PC-9 (cell line): ENCODE results near the gene RAX. TPM values are rescaled to one million over a fixed set of nuclear protein-coding genes. Genes with fewer than 3 reads are reported as not detected.

ENCODE experiments used
- BruUV-seq: library from RNA; stranded (reverse); fragments of 400-500 nt; replicated peaks from 2 replicates; lab custom pipeline; 2021; lab: Mats Ljungman, UMichigan
- CTCF ChIA-PET: fragments of 300-600 bp; sonication (Branson Sonifier 250); formaldehyde crosslinking; loops from one replicate; lab custom pipeline; 2022; ENCODE audit warnings: antibody characterized with exemption; lab: Charles Lee
- POLR2A ChIA-PET: fragments of 300-600 bp; sonication (Branson Sonifier 250); formaldehyde crosslinking; loops from one replicate; lab custom pipeline; 2022; ENCODE audit warnings: antibody characterized with exemption; ENCODE audit not compliant: unreplicated experiment; lab: Charles Lee
- DNase-seq, 2 experiments: peaks; one replicate each; pipeline versions ENCODE4 v3.0.0 to v3.0.0-alpha.2; 2015 to 2022; ENCODE audit warnings: mixed read lengths in 1 of 2
- H2AFZ ChIP-seq: fragments of 200-600 bp; sonication (generic); 2 replicates; pipeline ENCODE4 v1.8.1; 2017; ENCODE audit warnings: antibody characterized with exemption
- H3F3A ChIP-seq: fragments of 200-600 bp; sonication (generic); 2 replicates; pipeline ENCODE4 v1.8.1; 2017; ENCODE audit warnings: antibody characterized with exemption, mild to moderate bottlenecking, low read depth; ENCODE audit not compliant: insufficient read depth
- H3K27ac ChIP-seq: fragments of 200-600 bp; sonication (generic); 2 replicates; pipeline ENCODE4 v1.6.1; 2016; ENCODE audit warnings: mixed run types
- H3K27me3 ChIP-seq: fragments of 200-600 bp; sonication (generic); 2 replicates; pipeline ENCODE4 v1.6.1; 2016; ENCODE audit warnings: low read depth, mixed run types; ENCODE audit not compliant: insufficient read depth
- H3K36me3 ChIP-seq: fragments of 200-600 bp; sonication (generic); 2 replicates; pipeline ENCODE4 v1.6.1; 2016; ENCODE audit warnings: low read depth, mixed run types
- H3K4me1 ChIP-seq: fragments of 200-600 bp; sonication (generic); replicated peaks from 2 replicates; pipeline ENCODE4 v1.6.1; 2016; ENCODE audit warnings: mixed run types; ENCODE audit not compliant: insufficient read depth
- H3K4me2 ChIP-seq: fragments of 200-600 bp; sonication (generic); 2 replicates; pipeline ENCODE4 v1.6.1; 2017; ENCODE audit warnings: mixed run types
- H3K4me3 ChIP-seq: fragments of 200-600 bp; sonication (generic); 2 replicates; pipeline ENCODE4 v1.6.1; 2016; ENCODE audit warnings: mixed run types
- H3K79me2 ChIP-seq: fragments of 200-600 bp; sonication (generic); 2 replicates; pipeline ENCODE4 v1.6.1; 2017; ENCODE audit warnings: low read depth, mixed run types
- H3K9me2 ChIP-seq: fragments of 200-600 bp; sonication (generic); 2 replicates; pipeline ENCODE4 v1.8.1; 2017; ENCODE audit warnings: mild to moderate bottlenecking; ENCODE audit not compliant: insufficient read depth
- H3K9me3 ChIP-seq: fragments of 200-600 bp; sonication (generic); 2 replicates; pipeline ENCODE4 v1.8.1; 2016; ENCODE audit warnings: low read depth; ENCODE audit not compliant: insufficient read depth
- H4K20me1 ChIP-seq: fragments of 200-600 bp; sonication (generic); 2 replicates; pipeline ENCODE4 v1.8.1; 2017; ENCODE audit not compliant: insufficient read depth
- CTCF ChIP-seq: fragments of 200-600 bp; sonication (generic); conservative IDR thresholded peaks from 2 replicates; pipeline ENCODE4 v1.6.1; 2017; ENCODE audit warnings: mixed run types, antibody characterized with exemption, mild to moderate bottlenecking, moderate library complexity
- EZH2 ChIP-seq: fragments of 200-600 bp; sonication (generic); IDR thresholded peaks from 2 replicates; pipeline ENCODE4 v1.8.0; 2017; ENCODE audit warnings: antibody characterized with exemption, low read depth
- intact Hi-C: fragments of 100-400 bp; cut with micrococcal nuclease; formaldehyde crosslinking; loops from one replicate; pipeline ENCODE4 v1.10.0; 2022; ENCODE audit not compliant: unreplicated experiment
- total RNA-seq: library from RNA; stranded (reverse); gene quantifications from 2 replicates; pipeline ENCODE4 v1.2.3, GENCODE V29; 2021

The RAX gene
- total RNA-seq, 1 experiment from 2014 or later, result not detected

GRCh38 chr18:59266459-59266858, 6.8 kb downstream of the RAX start:
- Histone ChIP-seq H3F3A (no peaks in the 10 kb centered on the region), H3K27me3 (no peaks in the 10 kb centered on the region; the same call in 1 of the 2 replicates), H3K4me3 (no peak overlapping the region), H3K9me2 (no peaks in the 10 kb centered on the region), H3K4me1 (no peaks in the 10 kb centered on the region), H3K36me3 (no peaks in the 10 kb centered on the region), H3K79me2 (no peaks in the 10 kb centered on the region), H3K4me2 (no peak overlapping the region), H3K27ac (no peak overlapping the region), H4K20me1 (no peaks in the 10 kb centered on the region), H3K9me3 (no peaks in the 10 kb centered on the region), H2AFZ (no peak overlapping the region)
- intact Hi-C loops, result no loop called here
- no TSS peak for BruUV-seq
- DNase-seq, result no peak
- ChIA-PET CTCF (no interaction called here), POLR2A (no interaction called here)
- no peak for TF ChIP-seq EZH2
- no peak for TF ChIP-seq CTCF

- CTCF ChIA-PET, result no interaction called here
- H3K4me3 ChIP-seq, result no peak overlapping the region
- intact Hi-C loops, result no loop called here
Observed at GRCh38 chr18:59265974-59266369, 7.3 kb downstream of the RAX start.

GRCh38 chr18:59265246-59265973, 7.8 kb downstream of the RAX start:
- DNase-seq, result no peak
- H4K20me1 ChIP-seq, result no peaks in the 10 kb centered on the region
- no peak overlapping the region for H2AFZ ChIP-seq
- H3K79me2 ChIP-seq, result no peaks in the 10 kb centered on the region
- POLR2A ChIA-PET, result no interaction called here
- no peak for TF ChIP-seq EZH2
- no peak for TF ChIP-seq CTCF
- CTCF ChIA-PET, result no interaction called here
- no peak overlapping the region for H3K4me3 ChIP-seq
- BruUV-seq, result no TSS peak
- H3K4me2 ChIP-seq, result no peak overlapping the region
- no peaks in the 10 kb centered on the region for H3K36me3 ChIP-seq
- H3K9me3 ChIP-seq, result no peaks in the 10 kb centered on the region
- H3K4me1 ChIP-seq, result no peaks in the 10 kb centered on the region
- intact Hi-C loops, result no loop called here
- H3K27me3 ChIP-seq, result no peaks in the 10 kb centered on the region; the same call in 1 of the 2 replicates
- H3K9me2 ChIP-seq, result no peaks in the 10 kb centered on the region
- no peaks in the 10 kb centered on the region for H3F3A ChIP-seq
- no peak overlapping the region for H3K27ac ChIP-seq

More at GRCh38 chr18:59265974-59266369, 7.3 kb downstream of the RAX start:
- H3K36me3 ChIP-seq, result no peaks in the 10 kb centered on the region
- H3K9me2 ChIP-seq, result no peaks in the 10 kb centered on the region
- no peaks in the 10 kb centered on the region for H4K20me1 ChIP-seq
- H3K4me2 ChIP-seq, result no peak overlapping the region
- no peaks in the 10 kb centered on the region for H3K9me3 ChIP-seq
- no TSS peak for BruUV-seq
- H3F3A ChIP-seq, result no peaks in the 10 kb centered on the region
- H3K27ac ChIP-seq, result no peak overlapping the region
- H3K4me1 ChIP-seq, result no peaks in the 10 kb centered on the region
- POLR2A ChIA-PET, result no interaction called here
- no peak for DNase-seq
- no peaks in the 10 kb centered on the region; the same call in 1 of the 2 replicates for H3K27me3 ChIP-seq
- TF ChIP-seq EZH2, result no peak
- no peak for TF ChIP-seq CTCF
- H2AFZ ChIP-seq, result no peak overlapping the region
- H3K79me2 ChIP-seq, result no peaks in the 10 kb centered on the region
